ENCODE data around the gene SLC29A2. TPM values are rescaled to one million over a fixed set of nuclear protein-coding genes. Genes with fewer than 3 reads are reported as not detected.

Gene SLC29A2
- total RNA-seq, 1 experiment from 2014 or later, result 39.7 TPM

GRCh38 chr11:66314186-66314501 is 57.4 kb downstream of the SLC29A2 start:
- ATAC-seq (no peak), DNase-seq (ENCODE audit: low read depth, low spot score) (no peak)
- BruUV-seq (replicated peaks), result no TSS peak
- no peaks in the 10 kb centered on the region for H4K20me1 ChIP-seq (ENCODE audit: insufficient read depth)
- no peak overlapping the region for H3K4me3 ChIP-seq (replicated peaks in 1 of 2; ENCODE audit: low read depth in 1 of 2, low read length in 2 of 2)
- no peaks in the 10 kb centered on the region for H3K79me2 ChIP-seq (ENCODE audit: insufficient read depth, low read length)
- ChIA-PET POLR2A (no interaction called here), CTCF (no interaction called here), RAD21 (ENCODE audit: low non-redundant PET in 1 of 2, low total read pairs in 2 of 2, uncharacterized antibody in 2 of 2, unreplicated experiment in 2 of 2) (no interaction called here)
- no peak overlapping the region for H3K4me2 ChIP-seq (ENCODE audit: low read length)
- H3K9me3 ChIP-seq (ENCODE audit: control insufficient read depth in 1 of 2, insufficient read depth in 1 of 2, low read depth in 1 of 2, low read length in 2 of 2), result no peaks in the 10 kb centered on the region
- no peaks in the 10 kb centered on the region for H3K27me3 ChIP-seq (ENCODE audit: insufficient read depth, low read length)
- no peaks in the 10 kb centered on the region for H3K9me2 ChIP-seq (ENCODE audit: insufficient read depth)
- H3K4me1 ChIP-seq (ENCODE audit: control insufficient read depth in 1 of 2, insufficient read depth in 2 of 2, low read length in 2 of 2), result peaks cover 16 to 37% of the 10 kb centered on the region in 2 experiments
- H3K9ac ChIP-seq (ENCODE audit: low read length), result no peak overlapping the region
- H3K27ac ChIP-seq (ENCODE audit: low read depth, low read length), result peak overlapping the region; percentile 79; the same call in 1 of the 2 replicates
- no peak for TF ChIP-seq POLR2A (IDR thresholded peaks at IDR 0.05; ENCODE audit: borderline replicate concordance, extremely low read depth, insufficient read depth, insufficient read length)
- TF ChIP-seq TCF7L2 (IDR thresholded peaks at IDR 0.05; ENCODE audit: borderline replicate concordance, extremely low read depth, insufficient read depth, insufficient read length), result no peak
- TF ChIP-seq POLR2AphosphoS5 (IDR thresholded peaks at IDR 0.05; ENCODE audit: low read depth, low read length), result no peak
- TF ChIP-seq, protein P1, sequence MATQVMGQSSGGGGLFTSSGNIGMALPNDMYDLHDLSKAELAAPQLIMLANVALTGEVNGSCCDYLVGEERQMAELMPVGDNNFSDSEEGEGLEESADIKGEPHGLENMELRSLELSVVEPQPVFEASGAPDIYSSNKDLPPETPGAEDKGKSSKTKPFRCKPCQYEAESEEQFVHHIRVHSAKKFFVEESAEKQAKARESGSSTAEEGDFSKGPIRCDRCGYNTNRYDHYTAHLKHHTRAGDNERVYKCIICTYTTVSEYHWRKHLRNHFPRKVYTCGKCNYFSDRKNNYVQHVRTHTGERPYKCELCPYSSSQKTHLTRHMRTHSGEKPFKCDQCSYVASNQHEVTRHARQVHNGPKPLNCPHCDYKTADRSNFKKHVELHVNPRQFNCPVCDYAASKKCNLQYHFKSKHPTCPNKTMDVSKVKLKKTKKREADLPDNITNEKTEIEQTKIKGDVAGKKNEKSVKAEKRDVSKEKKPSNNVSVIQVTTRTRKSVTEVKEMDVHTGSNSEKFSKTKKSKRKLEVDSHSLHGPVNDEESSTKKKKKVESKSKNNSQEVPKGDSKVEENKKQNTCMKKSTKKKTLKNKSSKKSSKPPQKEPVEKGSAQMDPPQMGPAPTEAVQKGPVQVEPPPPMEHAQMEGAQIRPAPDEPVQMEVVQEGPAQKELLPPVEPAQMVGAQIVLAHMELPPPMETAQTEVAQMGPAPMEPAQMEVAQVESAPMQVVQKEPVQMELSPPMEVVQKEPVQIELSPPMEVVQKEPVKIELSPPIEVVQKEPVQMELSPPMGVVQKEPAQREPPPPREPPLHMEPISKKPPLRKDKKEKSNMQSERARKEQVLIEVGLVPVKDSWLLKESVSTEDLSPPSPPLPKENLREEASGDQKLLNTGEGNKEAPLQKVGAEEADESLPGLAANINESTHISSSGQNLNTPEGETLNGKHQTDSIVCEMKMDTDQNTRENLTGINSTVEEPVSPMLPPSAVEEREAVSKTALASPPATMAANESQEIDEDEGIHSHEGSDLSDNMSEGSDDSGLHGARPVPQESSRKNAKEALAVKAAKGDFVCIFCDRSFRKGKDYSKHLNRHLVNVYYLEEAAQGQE (IDR thresholded peaks at IDR 0.05; ENCODE audit: low read depth), result no peak
- TF ChIP-seq, protein P2, sequence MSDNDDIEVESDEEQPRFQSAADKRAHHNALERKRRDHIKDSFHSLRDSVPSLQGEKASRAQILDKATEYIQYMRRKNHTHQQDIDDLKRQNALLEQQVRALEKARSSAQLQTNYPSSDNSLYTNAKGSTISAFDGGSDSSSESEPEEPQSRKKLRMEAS (IDR thresholded peaks at IDR 0.05), result no peak
- TF ChIP-seq, protein P3, sequence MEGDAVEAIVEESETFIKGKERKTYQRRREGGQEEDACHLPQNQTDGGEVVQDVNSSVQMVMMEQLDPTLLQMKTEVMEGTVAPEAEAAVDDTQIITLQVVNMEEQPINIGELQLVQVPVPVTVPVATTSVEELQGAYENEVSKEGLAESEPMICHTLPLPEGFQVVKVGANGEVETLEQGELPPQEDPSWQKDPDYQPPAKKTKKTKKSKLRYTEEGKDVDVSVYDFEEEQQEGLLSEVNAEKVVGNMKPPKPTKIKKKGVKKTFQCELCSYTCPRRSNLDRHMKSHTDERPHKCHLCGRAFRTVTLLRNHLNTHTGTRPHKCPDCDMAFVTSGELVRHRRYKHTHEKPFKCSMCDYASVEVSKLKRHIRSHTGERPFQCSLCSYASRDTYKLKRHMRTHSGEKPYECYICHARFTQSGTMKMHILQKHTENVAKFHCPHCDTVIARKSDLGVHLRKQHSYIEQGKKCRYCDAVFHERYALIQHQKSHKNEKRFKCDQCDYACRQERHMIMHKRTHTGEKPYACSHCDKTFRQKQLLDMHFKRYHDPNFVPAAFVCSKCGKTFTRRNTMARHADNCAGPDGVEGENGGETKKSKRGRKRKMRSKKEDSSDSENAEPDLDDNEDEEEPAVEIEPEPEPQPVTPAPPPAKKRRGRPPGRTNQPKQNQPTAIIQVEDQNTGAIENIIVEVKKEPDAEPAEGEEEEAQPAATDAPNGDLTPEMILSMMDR (IDR thresholded peaks at IDR 0.05 in 2 of 3, conservative IDR thresholded peaks at IDR 0.05 in 1 of 3; ENCODE audit: borderline replicate concordance in 1 of 3, insufficient read depth in 1 of 3, low read depth in 2 of 3, low read length in 2 of 3), result no peak
- no peak for TF ChIP-seq ZNF274 (IDR thresholded peaks at IDR 0.05; ENCODE audit: low read depth, low read length)
- TF ChIP-seq, protein P4, sequence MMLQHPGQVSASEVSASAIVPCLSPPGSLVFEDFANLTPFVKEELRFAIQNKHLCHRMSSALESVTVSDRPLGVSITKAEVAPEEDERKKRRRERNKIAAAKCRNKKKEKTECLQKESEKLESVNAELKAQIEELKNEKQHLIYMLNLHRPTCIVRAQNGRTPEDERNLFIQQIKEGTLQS (IDR thresholded peaks at IDR 0.05), result no peak
- no peak for TF ChIP-seq EZH2phosphoT487 (IDR thresholded peaks at IDR 0.05; ENCODE audit: borderline replicate concordance)
- no peak for TF ChIP-seq ZBTB33 (IDR thresholded peaks at IDR 0.05; ENCODE audit: extremely low read depth, insufficient replicate concordance, low read length)
- TF ChIP-seq RAD21 (IDR thresholded peaks at IDR 0.05; ENCODE audit: low read depth), result no peak
- no peak for TF ChIP-seq EGR1 (IDR thresholded peaks at IDR 0.05; ENCODE audit: low read depth)
- intact Hi-C loops (cut with micrococcal nuclease), result loop anchor here (5.0 kb wide), 2 partner anchors 58 to 73 kb away; partner anchors contain the start of gene SLC29A2
- H3K36me3 ChIP-seq (ENCODE audit: control insufficient read depth in 1 of 2, insufficient read depth in 2 of 2, low read length in 2 of 2), result no peaks in the 10 kb centered on the region
- H2AFZ ChIP-seq (ENCODE audit: low read depth, low read length, poor library complexity, severe bottlenecking), result no peak overlapping the region

Measured in HCT116 (cell line).